GM18507 (cell line): ENCODE results near the gene GPX4.

ENCODE experiments used
- DNase-seq: peaks from one replicate; pipeline ENCODE4 v3.0.0; 2011; ENCODE audit warnings: low read depth; ENCODE audit not compliant: insufficient read length; ENCODE audit errors: extremely low spot score
- FAIRE-seq: peaks from 2 replicates; lab custom pipeline; 2011; peaks lifted over from hg19 to GRCh38; lab: Jason Lieb, UNC

Gene GPX4

DNA sequence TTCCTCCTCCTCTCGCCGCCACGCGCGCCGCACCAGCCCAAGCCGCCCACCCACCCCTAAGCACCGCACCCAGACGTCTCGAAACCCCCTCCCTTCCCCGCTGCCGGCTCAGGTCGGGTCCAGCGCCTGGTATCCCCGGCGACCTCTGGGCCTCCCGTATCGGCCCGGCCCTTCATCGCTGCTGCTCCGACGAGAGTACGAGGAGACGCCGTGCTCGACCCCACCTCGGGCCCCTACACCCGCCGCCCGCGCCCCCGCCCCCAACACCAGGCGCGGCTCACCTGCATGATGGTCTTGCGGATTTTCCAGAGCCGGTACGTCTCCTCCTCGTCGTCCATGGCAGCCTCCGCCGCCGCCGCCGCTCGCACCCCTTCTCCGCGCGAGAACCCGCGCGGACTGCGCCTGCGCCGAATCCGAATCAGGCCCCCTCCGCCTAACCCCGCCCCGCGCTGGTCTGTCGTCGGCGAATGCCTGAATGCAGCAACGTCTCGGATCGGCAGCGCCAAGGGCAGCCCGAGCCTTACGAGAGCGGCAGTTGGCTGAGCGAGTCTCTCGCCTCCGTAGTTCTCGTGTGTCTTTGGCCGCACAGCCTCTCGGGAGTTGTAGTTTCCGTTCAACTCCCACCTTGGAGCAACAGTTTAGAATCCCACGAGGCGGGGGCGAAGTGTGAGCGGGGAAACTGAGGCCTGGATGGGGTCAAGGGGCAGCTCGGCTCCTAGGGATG, 8.7 kb upstream of the GPX4 start, which contains the start of gene POLR2E:
Gene POLR2E (minus strand): TSS at position 398 of the 724 bp plus-strand sequence. CDS start 60 bp downstream, at position 338.
- FAIRE-seq: peak; percentile 97

DNA sequence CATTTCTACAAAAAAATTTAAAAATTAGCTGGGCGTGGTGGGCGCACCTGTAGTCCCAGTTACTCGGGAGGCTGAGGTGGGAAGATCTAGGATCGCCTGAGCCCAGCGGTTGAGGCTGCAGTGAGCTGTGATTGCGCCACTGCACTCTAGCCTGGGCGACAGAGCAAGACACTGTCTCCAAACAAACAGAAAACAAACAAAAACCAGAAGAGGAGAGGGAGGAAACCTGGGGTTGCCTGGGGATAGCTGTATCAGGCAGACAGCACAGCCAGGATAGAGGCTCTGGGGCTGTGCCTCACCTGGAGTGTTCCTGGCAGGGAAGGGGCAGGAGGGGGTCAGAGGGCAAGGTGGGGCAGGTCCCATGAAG, 6.0 kb upstream of the GPX4 start:
- FAIRE-seq (no peak), DNase-seq (no peak)

More for the DNA sequence above, 8.7 kb upstream of the GPX4 start, which contains the start of gene POLR2E:
- peak; percentile 94 for DNase-seq

DNA sequence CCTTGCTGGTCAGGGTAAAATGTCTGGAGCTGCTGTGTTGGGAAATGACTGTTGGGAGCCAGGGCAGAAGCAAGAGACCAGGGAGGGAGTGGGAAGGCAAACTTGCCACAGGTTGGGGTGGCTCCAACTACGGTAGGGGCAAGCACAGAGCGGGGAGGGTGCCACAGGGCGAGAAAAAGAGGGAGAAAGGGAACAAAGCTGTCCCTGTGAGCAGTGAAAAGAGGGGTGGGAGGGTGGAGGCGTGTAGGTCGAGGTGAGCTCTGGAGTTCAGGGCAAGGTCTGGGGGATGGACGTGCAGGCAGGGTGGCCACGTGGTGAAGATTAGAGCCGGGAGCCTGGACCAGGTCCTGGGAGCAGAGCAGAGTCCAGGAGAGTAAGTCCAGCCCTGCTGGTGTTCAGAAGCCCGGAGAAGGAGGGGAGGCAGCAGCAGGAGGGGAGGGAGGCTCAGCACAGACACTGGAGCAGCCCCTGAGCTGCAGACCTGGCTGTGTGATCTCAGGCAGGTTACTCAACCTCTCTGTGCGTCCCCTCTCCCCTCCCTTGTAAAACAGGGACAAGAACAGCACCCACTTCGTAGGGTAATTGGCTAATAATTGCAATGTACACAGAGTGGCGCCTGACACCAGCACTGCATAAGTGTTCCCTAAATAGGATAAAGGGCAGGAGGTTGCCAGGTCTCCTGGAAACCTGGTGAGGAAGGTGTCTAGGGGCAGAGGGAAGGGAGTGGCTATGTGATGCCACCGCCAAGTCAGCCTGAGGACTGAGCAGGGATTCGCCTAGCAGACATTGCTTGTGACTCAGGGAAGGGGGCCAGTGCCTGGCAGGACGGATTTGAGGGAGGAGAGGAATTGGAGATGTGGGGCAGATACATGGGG, 5.4 kb upstream of the GPX4 start:
- no peak for DNase-seq
- no peak for FAIRE-seq

DNA sequence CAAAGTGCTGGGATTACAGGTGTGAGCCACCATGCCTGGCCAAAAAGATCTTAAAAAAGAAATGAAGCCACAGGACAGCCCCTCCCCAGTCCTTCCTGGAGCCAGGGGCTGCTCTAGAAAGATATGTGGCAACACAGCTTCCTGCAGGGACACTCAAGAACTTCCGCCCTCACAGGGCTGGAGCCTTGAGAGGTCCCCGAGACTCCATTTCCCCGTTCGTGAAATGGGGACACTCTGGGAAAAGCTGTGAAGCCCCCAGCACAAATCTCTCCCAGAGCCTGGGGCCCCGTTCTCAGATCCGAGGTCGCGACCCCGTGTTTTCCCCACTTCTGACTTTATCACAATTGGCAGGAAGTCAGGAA, 2.5 kb upstream of the GPX4 start:
- FAIRE-seq (no peak), DNase-seq (no peak)

DNA sequence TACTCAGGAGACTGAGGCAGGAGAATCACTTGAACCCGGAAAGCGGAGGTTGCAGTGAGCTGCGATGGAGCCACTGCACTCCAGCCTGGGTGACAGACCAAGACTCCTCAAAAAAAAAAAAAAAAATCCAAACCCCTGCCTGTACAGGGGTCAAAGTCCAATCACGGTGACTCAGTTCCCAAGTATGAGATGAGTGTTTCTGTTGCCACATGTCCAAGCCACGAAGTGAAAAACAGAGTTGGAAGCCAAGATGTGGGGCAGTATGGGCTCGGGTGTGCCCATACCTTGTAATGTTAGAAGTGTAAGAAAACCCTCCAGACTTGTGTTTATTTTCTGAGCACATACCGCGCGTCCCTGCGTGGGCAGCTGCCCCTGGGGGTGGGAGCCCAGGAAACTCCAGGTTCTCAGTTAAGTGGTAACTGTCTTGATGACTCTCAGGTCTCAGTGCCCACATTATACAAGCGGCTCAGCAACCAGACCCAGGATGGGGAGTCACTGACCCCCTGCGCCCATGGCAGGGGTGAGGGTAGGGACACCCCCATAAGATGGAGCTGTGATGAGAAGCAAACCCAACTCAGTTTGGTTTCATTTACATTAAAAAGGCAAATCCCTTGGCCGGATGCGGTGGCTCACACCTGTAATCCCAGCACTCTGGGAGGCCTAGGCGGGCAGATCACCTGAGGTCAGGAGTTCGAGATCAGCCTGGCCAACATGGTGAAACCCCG, 1.2 kb upstream of the GPX4 start:
- DNase-seq: no peak

DNA sequence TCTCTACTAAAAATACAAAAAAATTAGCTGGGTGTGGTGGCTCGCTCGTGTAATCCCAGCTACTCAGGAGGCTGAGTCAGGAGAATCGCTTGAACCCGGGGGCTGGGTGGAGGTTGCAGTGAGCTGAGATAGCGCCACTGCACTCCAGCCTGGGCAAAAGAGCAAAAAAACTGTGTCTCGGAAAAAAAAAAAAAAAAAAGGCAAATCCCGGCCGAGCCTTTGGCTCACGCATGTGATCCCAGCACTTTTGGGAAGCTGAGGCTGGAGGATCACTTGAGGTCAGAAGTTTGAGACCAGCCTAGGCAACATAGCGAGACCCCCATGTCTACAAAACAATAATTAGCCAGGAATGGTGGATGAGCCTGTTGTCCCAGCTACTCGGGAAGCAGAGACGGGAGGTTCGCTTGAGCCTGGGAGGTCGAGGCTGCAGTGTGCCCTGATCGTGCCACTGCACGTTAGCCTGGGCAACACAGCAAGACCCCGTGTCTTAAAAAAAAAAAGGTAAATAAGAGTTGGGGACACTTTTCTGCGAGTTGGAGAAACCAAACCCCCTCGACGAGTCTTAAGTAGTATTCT, 574 bp upstream of the GPX4 start:
- no peak for DNase-seq
- no peak for FAIRE-seq

More for the DNA sequence above, 1.2 kb upstream of the GPX4 start:
- peak; percentile 85 for FAIRE-seq

DNA sequence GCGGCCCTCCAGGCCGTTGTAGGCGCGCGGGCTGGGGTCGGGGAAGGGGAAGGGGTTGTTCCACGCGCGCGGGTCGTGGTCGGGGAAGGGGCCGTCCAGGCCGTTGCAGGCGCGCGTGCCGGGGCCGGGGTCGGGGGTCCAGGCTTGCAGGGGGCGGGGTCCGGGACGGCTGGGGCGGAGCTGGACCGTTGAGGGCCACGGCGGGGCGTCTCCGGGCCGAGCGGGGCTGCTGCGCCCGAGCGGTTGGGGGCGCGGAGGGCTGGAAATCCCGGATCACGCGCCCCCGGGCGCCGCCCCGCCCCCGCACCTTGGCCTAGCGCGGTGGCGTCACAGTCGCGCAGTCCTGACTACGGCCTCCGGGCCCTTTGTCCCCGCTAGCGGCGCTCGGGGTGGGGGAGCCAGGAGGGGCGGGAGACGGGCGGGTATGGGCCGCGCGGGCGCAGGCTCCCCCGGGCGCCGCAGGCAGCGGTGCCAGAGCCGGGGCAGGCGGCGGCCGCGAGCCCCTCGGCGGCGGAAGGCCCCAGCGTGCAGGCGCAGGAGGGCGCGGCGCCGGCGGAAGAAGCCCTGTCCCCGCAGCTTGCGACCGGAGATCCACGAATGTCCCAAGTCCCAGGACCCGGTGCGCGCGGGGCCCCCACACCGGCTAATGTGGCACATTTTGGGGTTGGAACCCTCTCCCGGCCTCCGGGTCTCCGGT, 665 bp downstream of the GPX4 start:
- FAIRE-seq: peak; percentile 42

DNA sequence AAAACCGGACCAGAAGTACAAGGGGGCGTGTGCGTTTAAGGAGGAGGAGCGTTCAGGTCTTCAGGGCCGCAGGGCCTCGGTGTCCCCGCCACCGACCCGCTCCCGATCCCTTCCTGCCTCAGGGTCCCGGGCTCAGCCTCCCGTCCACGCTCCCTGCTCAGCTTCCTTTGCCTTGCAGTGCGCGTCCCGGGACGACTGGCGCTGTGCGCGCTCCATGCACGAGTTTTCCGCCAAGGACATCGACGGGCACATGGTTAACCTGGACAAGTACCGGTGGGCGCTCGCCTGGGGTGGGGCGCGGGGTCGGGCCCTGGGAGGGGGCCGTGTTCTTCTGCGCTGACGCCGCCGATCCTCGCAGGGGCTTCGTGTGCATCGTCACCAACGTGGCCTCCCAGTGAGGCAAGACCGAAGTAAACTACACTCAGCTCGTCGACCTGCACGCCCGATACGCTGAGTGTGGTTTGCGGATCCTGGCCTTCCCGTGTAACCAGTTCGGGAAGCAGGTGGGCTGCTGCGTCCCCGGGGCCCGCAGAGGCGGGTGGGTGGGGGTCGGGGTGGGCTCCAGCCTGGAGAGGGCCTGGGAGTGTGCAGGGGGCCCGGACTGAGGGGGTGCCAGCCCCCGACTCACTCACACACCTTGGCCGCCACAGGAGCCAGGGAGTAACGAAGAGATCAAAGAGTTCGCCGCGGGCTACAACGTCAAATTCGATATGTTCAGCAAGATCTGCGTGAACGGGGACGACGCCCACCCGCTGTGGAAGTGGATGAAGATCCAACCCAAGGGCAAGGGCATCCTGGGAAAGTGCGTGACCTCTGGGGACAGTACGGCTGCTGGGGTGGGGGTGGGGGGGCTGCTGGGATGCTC, 1.4 kb downstream of the GPX4 start:
- DNase-seq (no peak), FAIRE-seq (no peak)

More for the DNA sequence above, 665 bp downstream of the GPX4 start:
- no peak for DNase-seq

DNA sequence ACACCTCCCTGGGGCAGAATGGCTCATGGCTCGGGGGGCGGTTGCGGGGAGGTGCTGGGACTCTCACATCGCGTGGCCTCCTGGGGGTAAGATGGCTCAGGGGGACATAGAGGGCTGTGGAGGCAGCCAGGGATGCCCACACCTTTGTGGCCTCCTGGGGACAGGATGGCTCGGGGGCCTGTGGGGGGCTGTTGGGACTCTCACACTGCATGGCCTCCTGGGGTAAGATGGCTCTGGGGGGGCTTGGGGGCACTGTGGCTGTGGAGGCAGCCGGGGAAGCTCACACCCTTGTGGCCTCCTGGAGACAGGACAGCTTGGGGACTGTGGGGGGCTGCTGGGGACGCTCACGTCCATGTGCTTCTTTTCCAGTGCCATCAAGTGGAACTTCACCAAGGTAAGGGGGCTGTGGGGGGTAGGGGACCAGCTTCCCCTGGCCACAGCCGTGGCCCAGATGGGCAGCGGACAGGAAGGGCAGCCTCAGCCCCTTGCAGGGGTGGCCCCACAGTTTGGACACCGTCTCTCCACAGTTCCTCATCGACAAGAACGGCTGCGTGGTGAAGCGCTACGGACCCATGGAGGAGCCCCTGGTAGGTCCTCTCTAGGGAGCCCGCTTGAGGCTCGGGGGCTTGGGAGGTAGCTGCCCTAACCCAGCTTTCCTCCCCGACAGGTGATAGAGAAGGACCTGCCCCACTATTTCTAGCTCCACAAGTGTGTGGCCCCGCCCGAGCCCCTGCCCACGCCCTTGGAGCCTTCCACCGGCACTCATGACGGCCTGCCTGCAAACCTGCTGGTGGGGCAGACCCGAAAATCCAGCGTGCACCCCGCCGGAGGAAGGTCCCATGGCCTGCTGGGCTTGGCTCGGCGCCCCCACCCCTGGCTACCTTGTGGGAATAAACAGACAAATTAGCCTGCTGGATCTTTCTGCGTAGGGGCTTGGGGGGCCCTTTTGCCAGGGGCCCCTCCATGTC, 2.4 kb downstream of the GPX4 start:
- no peak for DNase-seq
- no peak for FAIRE-seq

DNA sequence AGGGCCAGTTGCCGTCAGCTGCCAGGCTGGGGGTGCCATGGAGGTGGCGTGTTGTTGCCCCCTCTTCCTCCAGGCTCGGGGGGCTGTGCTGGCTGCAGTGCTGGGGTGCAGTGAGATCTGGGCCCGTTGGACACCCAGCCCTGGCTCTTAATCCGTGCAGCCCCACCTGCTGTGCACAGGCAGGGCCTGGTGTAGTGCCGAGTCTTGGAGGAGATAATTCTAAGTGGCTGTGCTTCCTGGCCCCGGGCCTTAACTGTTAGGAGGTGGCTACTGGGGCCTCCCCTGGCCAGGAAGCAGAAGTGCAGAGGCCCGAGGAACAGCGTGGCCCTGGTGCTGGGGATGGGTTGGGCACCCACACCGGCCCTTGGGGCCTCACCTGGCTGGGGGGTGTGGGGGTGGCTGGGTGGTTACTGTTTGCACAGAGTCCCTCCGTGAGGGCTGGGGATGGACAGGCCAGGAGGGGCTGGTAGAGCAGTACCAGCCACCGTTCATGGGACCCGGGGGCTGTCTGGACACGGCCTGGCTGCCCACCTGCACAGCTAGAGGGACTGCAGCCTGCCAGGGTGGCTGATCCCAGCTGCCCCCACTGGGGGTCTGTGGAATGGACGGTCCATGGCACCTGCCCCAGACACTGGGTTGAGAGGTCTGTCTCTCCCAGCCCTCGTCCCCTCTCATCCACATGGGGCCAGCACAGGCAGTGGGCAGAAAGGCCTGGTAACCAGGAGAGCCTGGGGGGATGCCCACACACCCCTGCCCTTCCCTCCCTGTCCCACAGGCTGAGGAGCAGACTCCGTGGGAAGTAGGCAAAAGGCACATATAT, 3.3 kb downstream of the GPX4 start:
- DNase-seq (no peak), FAIRE-seq (no peak)

DNA sequence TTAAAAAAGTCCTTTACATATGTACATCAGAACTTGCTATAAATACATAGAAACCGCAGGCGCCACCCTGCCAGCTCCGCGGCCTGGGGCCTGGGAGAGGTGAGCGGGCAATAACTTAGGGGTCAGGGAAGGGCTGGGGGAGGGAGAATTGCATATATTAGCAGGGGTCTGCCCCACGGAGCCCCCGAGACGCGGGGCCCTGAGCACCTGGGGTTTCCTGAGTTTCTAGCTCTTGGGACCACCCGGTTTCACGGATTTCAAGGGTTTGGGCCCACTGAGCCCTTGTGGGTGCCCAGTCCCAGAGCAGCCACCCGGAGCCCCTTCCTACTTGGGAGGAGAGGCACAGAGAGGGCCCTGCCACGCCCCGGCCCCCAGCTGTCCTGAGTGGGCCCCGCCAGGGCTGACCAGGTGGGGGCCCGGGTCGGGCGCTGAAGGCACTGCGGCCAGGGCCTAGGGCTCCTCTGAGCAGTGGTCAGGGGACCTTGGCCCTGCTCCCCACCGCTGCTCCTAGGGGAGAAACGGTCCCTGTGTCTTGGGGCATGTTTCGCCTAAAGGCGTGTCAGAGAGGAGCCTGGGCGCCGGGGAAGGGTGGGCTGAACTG, 4.0 kb downstream of the GPX4 start:
- no peak for DNase-seq
- FAIRE-seq: no peak

DNA sequence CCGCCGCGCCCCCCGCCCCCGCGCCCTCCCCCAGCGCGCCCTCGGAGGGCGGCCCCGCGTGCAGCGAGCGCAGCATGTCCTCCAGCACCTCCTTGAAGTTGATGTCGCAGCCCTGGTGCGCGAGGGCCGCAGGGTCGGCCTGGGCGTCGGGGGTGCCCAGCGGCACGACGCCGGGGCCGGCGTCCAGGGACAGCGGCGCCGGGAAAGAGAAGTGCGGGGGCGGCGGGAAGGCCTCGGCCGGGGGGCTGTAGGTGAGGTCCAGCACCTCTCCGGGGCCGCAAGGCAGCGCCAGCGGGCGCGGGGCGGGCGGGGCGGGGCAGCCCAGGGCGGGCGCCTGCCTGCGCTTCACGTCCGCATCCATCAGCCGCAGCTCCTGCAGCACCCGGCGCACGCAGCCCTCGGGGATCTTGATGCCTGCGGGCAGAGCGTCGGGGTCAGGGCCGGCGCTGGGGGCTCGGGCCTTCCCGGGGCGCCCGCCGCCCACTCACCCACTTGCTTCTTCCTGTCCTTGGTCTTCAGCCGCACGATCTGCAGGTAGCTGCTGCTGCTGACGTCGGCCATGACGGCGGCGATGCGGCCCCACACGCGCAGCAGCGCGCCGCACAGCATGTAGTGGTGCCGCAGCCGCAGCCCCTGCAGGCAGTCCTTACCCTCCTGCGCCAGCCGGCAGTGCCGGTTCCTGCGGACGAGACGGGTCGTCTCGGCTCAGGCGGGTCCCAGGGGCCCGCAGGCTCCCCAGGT, 4.7 kb downstream of the GPX4 start:
- FAIRE-seq: no peak
- no peak for DNase-seq

DNA sequence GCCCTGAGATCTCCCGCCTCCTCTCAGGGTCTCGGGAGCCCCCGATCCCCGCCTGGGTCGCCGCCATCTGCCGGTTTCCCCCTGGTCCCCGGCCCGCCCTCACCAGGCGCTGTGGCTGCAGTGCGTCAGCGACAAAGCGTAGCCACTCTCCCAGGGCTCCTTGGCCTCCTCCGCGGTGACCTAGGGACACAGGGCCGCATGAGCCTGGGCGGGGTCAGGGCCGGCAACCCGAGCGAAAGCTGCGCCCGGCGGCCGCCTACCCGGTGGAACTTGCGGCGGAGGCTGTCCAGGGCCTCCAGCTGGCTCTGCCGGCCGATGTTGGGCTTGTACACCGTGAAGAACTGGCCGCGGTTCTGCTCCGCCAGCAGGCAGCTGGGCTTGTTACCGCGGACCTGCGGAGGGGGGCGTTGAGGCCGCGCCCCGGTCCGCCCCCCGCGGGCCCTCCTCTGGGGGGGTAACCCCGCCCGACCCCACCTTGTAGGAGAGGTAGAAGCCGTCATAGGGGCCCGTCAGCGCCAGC, 5.3 kb downstream of the GPX4 start:
- FAIRE-seq (no peak), DNase-seq (no peak)

DNA sequence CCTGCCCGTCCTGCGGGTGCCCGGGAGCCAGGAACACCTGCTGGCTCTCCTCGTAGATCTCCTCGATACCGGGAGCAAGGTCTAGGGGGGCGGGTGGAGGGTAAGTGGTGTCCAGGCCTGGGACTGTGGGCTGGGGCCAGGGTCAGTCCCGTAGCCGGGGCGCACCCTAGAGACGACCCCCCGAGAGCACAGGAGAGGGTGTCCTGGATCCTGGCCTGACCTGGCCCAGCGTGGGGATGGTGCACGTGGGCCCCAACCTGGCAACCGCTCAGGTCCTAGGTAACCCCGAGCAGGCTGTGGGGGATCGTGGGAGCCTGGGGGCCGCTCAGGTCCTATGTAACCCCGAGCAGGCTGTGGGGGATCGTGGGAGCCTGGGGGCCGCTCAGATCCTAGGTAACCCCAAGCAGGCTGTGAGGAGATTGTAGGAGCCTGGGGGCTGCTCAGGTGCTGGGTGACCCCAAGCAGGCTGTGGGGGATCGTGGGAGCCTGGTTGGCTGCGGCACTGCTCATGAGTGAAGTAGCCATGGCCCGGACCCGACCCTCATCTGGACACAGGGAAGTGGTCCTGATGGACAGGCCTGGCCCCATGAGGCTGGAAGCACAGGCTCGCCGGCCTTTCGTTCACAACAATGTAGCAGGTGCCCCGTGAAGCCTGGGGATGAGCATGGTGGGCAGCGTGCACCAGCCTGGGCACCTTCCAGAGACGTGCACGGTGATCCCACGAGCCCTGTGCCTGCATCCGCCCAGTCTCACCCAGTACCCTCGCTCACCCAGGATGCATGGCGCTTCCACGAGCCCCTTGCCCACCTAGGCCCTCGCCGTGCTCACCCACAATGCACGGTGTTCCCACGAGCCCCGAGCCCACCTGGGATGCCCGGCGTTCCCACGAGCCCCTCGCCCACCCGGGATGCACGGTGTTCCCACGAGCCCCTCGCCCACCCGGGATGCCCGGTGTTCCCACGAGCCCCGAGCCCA, 6.2 kb downstream of the GPX4 start:
- no peak for DNase-seq
- no peak for FAIRE-seq
